ENCODE results near the gene VCL. TPM values are rescaled to one million over a fixed set of nuclear protein-coding genes. Genes with fewer than 3 reads are reported as not detected.

VCL gene
- total and polyA plus RNA-seq, 2 donors (not counting 1 experiment from before 2014, with no cell fraction given): 161 to 316 TPM

DNA sequence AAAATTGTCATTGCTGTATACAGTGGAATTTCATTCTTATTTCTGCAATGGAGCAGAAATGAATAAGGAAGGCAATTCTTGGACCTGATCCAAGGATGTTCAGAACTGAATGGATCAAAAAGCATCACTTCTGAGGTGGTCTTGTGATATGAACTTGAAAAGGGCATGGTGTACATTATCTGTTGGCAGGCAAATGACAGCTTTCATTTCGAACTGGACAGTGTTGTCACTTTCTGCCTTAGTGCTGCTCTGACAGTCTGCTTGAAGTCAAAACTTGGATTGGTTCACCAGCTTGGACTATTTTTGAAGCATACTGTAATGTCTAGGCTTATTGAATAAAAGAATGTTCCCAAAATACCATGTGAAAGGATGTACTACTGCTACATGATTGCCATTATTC, 52.0 kb downstream of the VCL start:
- H3K36me3 ChIP-seq (ENCODE audit: control insufficient read depth, insufficient read depth, low read length): no peaks in the 10 kb centered on the region
- no peaks in the 10 kb centered on the region for H4K20me1 ChIP-seq (ENCODE audit: control insufficient read depth, extremely low read depth, insufficient read depth, low read length)
- TF ChIP-seq, protein P1, sequence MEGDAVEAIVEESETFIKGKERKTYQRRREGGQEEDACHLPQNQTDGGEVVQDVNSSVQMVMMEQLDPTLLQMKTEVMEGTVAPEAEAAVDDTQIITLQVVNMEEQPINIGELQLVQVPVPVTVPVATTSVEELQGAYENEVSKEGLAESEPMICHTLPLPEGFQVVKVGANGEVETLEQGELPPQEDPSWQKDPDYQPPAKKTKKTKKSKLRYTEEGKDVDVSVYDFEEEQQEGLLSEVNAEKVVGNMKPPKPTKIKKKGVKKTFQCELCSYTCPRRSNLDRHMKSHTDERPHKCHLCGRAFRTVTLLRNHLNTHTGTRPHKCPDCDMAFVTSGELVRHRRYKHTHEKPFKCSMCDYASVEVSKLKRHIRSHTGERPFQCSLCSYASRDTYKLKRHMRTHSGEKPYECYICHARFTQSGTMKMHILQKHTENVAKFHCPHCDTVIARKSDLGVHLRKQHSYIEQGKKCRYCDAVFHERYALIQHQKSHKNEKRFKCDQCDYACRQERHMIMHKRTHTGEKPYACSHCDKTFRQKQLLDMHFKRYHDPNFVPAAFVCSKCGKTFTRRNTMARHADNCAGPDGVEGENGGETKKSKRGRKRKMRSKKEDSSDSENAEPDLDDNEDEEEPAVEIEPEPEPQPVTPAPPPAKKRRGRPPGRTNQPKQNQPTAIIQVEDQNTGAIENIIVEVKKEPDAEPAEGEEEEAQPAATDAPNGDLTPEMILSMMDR (conservative IDR thresholded peaks at IDR 0.05 in 1 of 2, IDR thresholded peaks at IDR 0.05 in 1 of 2; ENCODE audit: low read depth in 1 of 2, low read length in 2 of 2): no peak
- TF ChIP-seq EZH2 (IDR thresholded peaks at IDR 0.05; ENCODE audit: low read length, missing control alignments): no peak
- no peak overlapping the region for H3K27ac ChIP-seq (ENCODE audit: insufficient read depth, low read length)
- no peak overlapping the region for H3K4me2 ChIP-seq (ENCODE audit: extremely low read depth, insufficient read depth, low read length)
- DNase-seq (ENCODE audit: low read depth in 2 of 2): no peak
- H3K4me3 ChIP-seq (replicated peaks in 1 of 4; ENCODE audit: control extremely low read depth in 1 of 4, insufficient read depth in 1 of 4, low read depth in 3 of 4, low read length in 4 of 4): no peak overlapping the region
- H3K4me1 ChIP-seq (ENCODE audit: control insufficient read depth, extremely low read depth, insufficient read depth, low read length): peaks cover 18% of the 10 kb centered on the region
- H3K9ac ChIP-seq (ENCODE audit: insufficient read depth, low read length): no peak overlapping the region
- H3K27me3 ChIP-seq (ENCODE audit: control insufficient read depth, insufficient read depth, low read length): no peaks in the 10 kb centered on the region
- H3K9me3 ChIP-seq (ENCODE audit: control insufficient read depth, insufficient read depth, low read depth, low read length): no peaks in the 10 kb centered on the region
- peaks cover 83% of the 10 kb centered on the region for H3K79me2 ChIP-seq (ENCODE audit: control insufficient read depth, insufficient read depth, low read length)
- H2AFZ ChIP-seq (ENCODE audit: low read length): no peak overlapping the region

DNA sequence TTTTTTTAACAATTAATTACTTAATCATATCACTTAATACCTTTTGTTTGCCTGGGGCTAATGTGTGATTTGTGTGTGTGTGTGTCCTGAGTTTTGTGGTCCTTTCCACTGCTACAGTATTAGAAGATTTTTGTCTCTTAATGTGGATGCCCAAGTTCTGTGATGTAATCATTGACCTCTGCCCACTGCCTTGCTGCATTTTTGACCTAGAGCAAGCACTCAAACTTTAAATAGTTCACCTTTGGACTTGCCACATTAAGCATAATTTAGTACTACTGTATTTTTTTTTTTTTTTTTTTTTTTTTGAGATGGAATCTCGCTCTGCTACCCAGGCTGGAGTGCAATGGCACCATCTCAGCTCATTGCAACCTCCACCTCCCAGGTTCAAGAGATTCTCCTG, 52.7 kb downstream of the VCL start:
- no peak overlapping the region for H2AFZ ChIP-seq (ENCODE audit: low read length)
- no peak overlapping the region for H3K9ac ChIP-seq (ENCODE audit: insufficient read depth, low read length)
- no peak for TF ChIP-seq EZH2 (IDR thresholded peaks at IDR 0.05; ENCODE audit: low read length, missing control alignments)
- TF ChIP-seq, protein P1 (conservative IDR thresholded peaks at IDR 0.05 in 1 of 2, IDR thresholded peaks at IDR 0.05 in 1 of 2; ENCODE audit: low read depth in 1 of 2, low read length in 2 of 2): no peak
- no peaks in the 10 kb centered on the region for H3K36me3 ChIP-seq (ENCODE audit: control insufficient read depth, insufficient read depth, low read length)
- H3K27ac ChIP-seq (ENCODE audit: insufficient read depth, low read length): no peak overlapping the region
- no peak for DNase-seq (ENCODE audit: low read depth in 2 of 2)
- no peak overlapping the region for H3K4me3 ChIP-seq (replicated peaks in 1 of 4; ENCODE audit: control extremely low read depth in 1 of 4, insufficient read depth in 1 of 4, low read depth in 3 of 4, low read length in 4 of 4)
- H4K20me1 ChIP-seq (ENCODE audit: control insufficient read depth, extremely low read depth, insufficient read depth, low read length): no peaks in the 10 kb centered on the region
- no peaks in the 10 kb centered on the region for H3K9me3 ChIP-seq (ENCODE audit: control insufficient read depth, insufficient read depth, low read depth, low read length)
- H3K4me2 ChIP-seq (ENCODE audit: extremely low read depth, insufficient read depth, low read length): no peak overlapping the region
- H3K79me2 ChIP-seq (ENCODE audit: control insufficient read depth, insufficient read depth, low read length): peaks cover 86% of the 10 kb centered on the region
- H3K4me1 ChIP-seq (ENCODE audit: control insufficient read depth, extremely low read depth, insufficient read depth, low read length): peaks cover 20% of the 10 kb centered on the region
- no peaks in the 10 kb centered on the region for H3K27me3 ChIP-seq (ENCODE audit: control insufficient read depth, insufficient read depth, low read length)

DNA sequence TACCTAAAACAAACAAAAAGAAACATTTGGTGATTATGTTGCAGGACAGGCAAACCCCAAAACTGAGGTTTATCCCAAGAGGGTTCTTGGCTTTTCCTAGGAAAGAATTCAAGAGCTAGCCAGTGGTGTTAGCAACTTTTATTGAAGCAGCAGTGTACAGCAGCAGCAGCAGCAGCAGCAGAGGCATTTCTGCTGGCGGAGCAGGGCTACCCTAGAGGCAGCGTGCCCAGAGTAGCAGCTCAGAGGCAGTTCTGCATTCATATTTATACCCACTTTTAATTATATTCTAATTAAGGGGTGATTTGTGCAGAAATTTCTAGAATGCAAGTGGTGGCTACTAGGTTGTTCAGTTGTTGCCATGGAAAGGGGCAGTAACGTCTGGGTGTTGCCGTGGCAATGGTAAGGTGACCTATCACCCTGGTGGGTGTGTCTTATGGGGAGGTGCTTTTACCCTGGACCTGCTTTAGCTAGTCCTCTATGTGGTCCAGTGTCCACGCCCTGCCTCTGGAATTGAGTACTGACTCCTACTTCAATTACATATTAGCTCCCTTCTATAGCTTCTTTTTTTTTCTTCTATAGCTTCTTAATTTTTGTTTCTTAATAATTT, 53.9 kb downstream of the VCL start:
- no peak for DNase-seq (ENCODE audit: low read depth in 2 of 2)
- H4K20me1 ChIP-seq (ENCODE audit: control insufficient read depth, extremely low read depth, insufficient read depth, low read length): no peaks in the 10 kb centered on the region
- H3K9ac ChIP-seq (ENCODE audit: insufficient read depth, low read length): no peak overlapping the region
- no peak overlapping the region for H3K4me2 ChIP-seq (ENCODE audit: extremely low read depth, insufficient read depth, low read length)
- H3K4me3 ChIP-seq (replicated peaks in 1 of 4; ENCODE audit: control extremely low read depth in 1 of 4, insufficient read depth in 1 of 4, low read depth in 3 of 4, low read length in 4 of 4): no peak overlapping the region
- no peaks in the 10 kb centered on the region for H3K36me3 ChIP-seq (ENCODE audit: control insufficient read depth, insufficient read depth, low read length)
- peaks cover 87% of the 10 kb centered on the region for H3K79me2 ChIP-seq (ENCODE audit: control insufficient read depth, insufficient read depth, low read length)
- H3K9me3 ChIP-seq (ENCODE audit: control insufficient read depth, insufficient read depth, low read depth, low read length): no peaks in the 10 kb centered on the region
- no peaks in the 10 kb centered on the region for H3K27me3 ChIP-seq (ENCODE audit: control insufficient read depth, insufficient read depth, low read length)
- peaks cover 25% of the 10 kb centered on the region for H3K4me1 ChIP-seq (ENCODE audit: control insufficient read depth, extremely low read depth, insufficient read depth, low read length)
- TF ChIP-seq, protein P1 (conservative IDR thresholded peaks at IDR 0.05 in 1 of 2, IDR thresholded peaks at IDR 0.05 in 1 of 2; ENCODE audit: low read depth in 1 of 2, low read length in 2 of 2): no peak
- TF ChIP-seq EZH2 (IDR thresholded peaks at IDR 0.05; ENCODE audit: low read length, missing control alignments): no peak
- H3K27ac ChIP-seq (ENCODE audit: insufficient read depth, low read length): no peak overlapping the region
- no peak overlapping the region for H2AFZ ChIP-seq (ENCODE audit: low read length)
